Pulmonary artery endothelial cell (primary cell): ENCODE results near the gene RIC8B. TPM values are rescaled to one million over a fixed set of nuclear protein-coding genes. Genes with fewer than 3 reads are reported as not detected.

Experiments used
- DNase-seq: peaks from one replicate; pipeline ENCODE4 v3.0.0-alpha.2; 2011; ENCODE audit warnings: low read depth, low spot score
- total RNA-seq: library from RNA; depleted of rRNA; stranded (reverse); fragments of >200 nt; gene quantifications from 2 replicates; pipeline ENCODE4 v1.2.3, GENCODE V29; 2014

RIC8B gene
- total RNA-seq, 1 donor from 2014 or later: 7.9 TPM

DNA sequence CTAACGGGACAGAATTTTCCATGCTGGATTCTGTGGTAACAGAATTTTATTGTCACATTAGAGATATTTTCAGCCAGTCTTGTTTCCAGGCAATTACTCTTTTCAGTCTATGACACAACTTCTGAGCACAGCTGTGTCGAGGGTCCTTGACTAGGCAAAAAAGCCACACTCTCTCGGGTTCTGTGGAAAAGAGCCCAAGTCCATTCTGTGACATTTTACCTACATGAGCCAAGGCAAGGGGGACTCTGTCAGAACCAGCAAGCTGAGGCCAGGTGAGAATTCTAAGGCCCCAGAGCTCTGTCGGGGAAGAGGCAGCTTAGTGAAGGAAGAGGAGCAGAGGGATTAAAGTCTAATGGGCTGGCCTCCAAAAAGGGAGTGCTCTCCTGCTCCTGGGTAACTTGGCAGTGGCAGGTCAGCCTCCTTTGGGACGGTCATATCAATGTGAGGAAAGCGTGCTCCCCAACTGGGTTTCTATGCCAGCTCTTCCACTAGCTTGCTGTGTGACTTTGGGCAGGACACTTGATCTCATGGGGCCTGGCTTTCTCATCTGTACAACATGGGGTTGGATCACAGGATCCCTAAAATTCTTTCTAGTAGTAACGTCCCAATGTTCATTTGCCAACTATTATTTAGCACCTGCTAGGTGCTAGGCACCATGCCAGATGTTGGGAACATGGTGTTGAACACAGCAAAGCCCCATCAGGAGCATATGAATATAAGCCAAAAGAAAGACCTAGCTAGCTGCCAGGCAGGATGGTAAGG is 16.0 kb upstream of the RIC8B start:
- no peak for DNase-seq

DNA sequence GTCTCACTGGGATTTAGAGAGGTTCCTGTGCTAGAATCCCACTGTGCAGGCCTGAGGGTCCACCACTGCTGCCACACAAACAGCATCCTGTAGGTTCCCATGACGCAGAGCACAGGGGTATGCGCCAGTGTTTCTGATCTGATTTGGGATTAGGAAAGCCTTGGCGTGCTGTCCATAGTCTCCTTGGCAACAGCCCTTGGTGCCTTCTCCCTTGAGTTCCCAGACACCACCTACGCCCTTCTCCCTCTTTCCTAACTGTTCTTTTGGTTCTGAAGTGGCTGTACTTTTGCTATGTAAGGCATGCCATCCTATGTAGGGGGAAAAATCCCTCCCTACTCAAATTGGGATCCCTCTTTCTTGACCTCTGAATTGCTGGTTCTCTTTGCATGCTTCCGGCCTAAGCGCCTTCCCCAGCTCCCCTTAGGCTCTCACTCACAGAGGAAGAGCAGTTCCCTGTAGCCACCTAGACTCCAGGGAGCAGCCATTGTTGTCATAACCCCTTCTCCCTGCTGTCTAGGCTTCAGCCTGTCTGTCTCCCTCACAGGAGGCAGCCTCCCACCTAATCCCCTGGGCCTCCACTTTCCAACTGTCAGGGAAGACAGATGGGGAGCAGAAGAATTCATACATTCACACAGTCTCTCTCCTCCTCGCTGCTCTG is 14.8 kb upstream of the RIC8B start:
- no peak for DNase-seq

DNA sequence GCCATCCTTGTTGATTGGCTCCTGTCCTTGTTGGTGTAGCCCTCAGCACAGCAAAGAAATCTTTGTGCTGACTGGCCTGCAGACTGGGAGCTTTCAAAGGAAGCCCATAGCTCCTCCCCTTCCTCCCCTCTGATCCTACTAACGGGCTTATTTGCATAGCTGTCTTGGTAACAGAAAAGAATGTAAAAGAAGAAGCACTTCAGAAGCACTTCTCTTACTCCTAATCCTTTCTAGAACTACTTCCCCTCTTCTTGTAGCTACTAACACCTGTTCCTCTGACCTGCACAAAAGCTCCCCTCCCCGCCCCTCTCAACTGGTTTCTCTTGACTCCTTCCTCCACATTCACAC is 14.3 kb upstream of the RIC8B start:
- no peak for DNase-seq

DNA sequence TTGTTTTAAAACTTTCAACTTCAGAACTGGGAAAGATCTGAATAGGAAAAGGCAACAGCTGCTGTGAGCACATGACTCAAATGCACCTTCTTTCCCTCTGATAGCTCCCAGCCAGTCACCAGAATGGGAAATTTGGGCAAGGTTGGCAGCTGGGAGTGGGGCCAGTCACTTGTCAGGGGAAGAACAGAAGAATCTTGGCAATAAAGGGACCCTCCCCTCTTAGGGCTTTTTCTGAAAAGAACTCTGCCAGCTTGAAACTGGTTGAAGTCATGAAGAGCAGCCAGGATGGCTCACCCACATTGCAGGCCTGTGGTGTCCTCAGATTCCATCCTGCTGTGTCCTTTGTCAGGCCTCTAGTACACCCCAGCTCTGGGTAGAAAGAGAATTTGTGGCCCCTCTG is 10.3 kb upstream of the RIC8B start:
- DNase-seq: no peak

DNA sequence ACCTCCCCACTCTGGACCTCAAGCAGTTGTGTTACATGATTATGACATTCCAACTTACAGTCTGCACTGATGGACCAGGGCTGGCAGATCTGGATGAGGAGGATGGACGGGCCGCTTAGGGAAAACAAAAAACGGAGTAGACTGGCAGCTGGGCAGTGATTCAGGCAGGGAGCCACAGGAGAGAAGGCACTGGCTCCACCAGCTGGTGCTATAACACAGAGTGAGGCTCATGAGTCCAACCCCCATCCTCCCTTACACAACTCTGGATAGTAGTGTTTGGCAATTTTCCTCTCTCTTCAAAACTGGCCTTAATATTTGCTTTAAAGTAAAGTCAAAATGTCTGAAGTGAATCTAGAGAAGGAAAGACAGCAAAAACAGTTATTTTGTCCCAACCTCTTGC is 9.7 kb upstream of the RIC8B start:
- no peak for DNase-seq

DNA sequence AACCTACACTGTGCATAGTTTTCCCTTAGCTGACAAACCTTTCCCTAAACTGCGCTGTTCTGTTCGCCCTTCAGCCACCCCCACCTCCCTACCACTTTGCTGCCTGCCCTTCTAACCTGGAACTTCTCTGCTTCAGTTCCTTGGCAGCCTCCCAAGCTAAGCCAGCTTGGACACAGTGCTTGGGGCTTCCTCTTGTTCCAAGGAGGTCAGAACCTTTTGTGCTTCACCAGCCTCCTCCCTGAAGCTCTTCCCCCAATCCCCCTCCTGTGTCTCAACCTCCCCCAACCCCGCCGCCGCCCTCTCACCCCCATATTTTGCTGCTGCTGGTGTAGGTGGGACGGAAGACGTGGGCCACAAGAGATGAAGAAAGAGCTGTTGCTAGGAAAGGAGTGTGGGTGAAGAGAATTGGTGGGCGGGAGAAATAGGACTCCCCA is 8.1 kb upstream of the RIC8B start:
- no peak for DNase-seq

DNA sequence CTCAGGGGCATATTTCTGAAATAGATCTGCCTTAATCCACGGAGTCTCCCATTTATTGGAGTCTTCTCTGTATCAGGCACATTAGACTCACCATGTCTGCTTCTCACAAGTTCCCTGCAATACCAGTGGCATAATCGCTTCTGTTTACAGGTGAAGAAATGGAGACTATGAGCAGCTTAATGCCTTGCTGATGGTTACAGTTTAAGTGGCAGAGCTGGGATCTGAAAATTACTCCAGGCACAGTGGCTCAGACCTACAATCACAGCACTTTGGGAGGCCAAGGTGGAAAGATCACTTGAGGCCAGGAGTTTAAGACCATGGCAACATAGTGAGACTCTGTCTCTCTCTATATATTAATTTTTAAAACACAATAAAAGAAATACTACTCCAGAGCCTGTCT is 7.3 kb upstream of the RIC8B start:
- DNase-seq: no peak

DNA sequence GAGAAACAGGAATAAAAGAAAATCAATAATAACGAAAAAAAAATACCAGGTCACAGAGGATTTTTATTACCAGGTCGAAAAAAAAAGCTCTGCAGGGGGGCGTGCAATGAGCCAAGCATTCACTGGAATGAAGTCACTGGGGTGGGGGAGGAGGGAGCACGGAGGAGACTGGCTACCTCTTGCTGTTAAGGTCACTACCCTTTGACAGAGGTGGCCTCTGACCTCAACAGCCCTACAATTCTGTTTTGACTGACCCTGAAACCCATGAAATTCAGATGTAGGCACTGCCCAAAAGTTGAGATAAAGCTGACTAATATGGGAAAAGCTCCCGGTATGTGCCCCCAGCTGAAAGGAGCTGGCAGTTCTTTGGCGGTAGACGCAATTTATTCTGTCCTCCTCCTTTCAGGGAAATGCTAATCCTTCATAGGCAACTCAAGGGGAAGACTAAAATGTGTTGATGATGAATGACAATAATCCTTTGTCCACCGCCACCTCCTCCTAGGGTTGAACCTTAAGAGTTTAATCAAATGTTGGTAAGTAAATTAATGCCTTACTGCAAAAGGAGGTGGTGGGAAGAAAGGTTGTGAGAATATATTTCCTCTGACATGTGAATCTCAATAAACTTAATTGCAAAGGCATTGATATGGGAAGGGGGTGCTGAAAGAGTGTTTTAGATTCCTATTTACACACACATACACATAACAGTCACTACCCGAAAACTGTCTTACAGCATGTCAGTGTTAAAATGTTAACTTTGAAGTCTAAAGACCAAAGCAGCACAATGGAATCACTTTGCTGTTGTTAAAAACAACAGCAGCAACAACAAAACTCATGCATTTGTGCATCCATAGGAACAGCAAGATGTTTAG is 6.3 kb upstream of the RIC8B start:
- no peak for DNase-seq

DNA sequence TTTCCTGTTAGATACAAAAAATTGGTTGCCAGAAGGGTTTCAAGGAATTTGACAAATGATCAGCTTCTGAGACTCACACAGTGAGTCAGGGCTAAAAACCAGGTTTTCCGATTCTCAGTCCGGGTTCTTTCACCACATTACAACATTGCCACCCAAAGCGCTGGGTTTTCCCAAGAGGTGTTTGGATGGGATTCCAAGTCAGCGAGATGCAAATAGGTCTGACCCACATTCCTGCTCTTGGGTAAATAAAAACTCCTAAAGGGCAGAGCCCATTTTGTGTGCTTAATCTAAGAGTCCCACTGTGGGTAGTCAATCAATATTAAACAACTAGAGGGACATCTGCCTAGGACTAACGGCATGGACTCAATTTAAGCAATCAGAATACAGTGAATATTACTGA is 5.4 kb upstream of the RIC8B start:
- no peak for DNase-seq

DNA sequence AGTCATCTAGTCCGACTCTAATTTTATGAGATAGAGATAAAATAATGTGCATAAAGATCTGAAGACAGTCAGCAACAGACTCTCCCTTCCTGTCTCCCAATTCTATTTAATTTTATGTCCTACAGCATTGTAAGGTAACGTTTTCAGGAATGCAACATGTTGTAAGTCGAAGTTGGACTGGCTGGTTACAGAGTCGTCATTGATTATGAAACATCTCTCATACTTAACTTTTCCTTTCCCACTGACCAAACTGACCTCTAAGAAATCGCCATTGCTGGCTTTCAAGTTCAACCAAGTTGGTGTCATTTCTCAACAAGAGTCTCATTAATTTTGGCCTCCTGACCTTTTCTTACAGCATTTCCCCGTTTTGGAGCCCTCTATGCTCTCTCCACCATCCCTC is 4.9 kb upstream of the RIC8B start:
- no peak for DNase-seq

DNA sequence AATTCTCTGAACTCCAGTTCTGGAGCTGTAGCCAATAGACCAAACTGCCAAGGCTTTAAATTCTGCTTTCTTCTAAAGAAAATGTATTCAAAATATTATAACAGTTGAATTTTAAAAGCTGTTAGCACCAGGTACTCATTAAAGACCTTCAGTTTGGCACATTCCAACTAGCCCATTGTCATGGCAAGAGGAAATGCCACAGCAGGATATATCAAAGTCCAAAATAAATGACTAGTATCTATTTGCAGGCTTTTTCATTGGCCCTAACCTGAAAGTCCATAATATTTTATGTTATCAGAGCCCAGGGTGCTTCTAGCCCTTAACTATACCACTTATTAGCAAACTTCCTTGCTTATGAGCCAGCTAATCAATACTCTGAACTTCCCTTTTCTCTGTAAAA is 3.1 kb upstream of the RIC8B start:
- DNase-seq: no peak

DNA sequence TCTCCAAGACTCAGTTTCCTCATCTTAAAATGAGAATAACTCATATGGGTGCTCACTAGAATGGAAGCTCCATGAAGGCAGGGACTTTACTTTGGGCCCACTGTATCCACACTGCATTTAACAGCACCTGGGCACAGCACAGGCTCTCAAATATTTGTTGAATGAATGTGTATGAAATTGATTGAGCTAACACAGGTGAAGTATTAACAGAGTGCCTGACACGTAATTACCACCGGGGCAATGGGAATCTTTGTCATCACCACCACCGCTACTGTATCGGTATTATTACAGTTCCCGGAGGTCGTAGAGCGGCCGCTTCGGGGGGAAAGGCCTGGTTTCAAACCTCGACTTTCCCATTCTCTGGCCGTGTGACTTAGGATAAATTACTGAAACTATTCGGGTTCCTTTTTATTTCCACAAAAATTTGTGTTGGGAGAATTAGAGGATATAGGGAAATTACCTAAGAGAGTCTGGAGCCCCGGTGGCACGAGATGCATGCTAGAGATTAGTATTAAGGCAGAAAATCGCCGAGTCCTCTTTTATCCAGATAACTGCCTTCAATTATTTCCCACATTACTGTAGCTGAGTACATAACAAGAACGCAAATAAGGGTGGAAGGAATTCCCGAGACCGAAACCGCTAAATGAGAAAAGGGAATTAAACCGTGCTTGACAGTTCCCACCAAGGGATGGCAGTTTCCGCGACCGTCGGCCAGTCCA is 1.0 kb upstream of the RIC8B start:
- DNase-seq: no peak

DNA sequence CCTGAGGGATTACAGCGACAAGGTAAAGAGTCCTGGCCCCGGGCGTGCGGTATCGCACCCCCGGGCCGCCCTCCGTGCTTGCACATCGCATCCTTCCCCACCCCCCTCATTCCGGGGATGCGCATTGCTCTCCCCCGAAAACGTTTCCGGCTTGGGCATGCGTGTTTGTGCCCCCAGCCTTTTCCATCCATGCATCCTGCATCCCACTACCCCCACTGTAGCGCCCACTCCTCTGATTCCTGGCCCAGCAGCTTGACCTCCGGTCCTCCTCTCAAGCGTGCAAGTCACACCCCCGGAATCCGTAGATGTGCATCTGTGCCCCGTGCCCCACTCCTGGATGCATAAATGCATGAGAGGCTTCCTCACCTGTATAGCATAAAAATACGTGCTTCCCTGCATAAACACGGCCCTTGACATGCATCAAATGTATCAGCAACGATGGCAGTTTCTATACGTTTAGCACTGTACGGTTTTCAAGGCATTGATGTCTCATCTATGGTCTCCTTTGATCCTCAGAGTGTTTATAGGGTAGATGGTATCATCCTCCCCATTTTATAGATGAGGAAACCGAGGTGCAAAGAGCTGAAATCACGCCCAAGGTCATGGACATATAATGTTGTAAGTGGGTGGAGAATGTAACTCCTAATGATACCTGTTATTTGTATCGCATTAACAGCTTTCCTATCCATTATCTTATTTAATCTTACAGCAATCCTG is 484 bp downstream of the RIC8B start:
- no peak for DNase-seq

DNA sequence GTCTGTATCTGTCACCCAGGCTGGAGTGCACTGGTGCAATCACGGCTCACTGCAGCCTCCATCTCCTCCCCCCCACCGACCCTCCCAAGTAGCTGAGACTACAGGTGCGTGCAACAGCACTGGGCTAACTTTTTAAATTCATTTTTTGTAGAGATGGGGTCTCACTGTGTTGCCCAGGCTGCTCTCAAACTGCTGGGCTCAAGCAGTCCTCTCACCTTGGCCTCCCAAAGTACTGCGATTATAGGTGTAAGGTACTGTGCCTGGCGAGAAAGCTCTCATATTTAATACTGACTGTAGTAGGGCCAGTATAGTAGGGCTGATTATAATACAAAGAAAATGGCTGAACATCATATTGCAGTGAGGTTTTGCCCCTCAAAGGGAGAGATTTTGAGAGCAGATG is 2.4 kb downstream of the RIC8B start:
- no peak for DNase-seq

DNA sequence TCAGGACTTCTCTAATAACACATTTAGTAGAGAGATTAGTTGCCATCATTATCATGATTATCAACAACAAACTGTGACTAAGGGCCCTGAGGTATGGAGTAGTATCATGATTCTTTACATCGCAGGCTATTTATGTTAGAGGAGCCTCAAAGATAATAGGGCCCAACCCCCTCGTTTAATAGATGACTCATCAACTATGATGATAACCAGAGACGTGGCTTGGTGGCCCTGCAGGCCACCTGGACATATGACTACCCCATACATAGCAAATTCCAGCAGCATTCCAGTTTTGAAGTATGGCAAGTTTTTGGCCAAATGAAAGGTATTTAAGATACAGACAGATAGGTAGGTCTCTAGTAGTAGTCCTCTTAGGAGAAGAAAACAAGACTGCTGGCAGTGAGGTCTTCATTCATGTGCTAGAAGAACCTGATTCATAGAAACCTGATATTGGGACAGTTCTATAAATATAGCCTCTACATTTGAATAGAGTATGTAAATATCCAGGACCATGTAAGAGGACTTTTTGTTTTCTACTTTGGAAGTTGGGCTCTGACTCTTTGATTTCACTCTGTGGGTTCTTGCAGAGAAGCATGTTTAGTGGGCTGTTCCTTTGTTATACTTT is 5.6 kb downstream of the RIC8B start:
- no peak for DNase-seq

DNA sequence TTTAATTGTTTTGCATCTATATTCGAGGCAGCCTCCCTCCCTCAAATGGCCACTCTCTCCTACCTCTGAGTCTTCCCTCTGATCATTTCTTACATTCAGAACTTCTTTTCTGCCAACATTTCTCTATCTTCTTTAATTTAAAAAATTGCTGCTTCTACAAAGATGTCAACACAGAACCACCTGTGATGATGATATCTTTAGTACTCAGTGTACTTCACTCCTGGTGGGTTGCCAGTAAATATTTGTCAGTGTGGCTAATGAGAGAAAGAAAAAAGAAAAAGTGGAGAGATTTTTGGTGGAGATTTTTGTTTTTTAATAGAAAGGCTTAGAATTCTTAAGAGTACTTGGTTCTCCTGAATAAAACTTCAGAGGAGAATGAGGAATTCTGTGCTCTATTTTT is 8.1 kb downstream of the RIC8B start:
- no peak for DNase-seq

DNA sequence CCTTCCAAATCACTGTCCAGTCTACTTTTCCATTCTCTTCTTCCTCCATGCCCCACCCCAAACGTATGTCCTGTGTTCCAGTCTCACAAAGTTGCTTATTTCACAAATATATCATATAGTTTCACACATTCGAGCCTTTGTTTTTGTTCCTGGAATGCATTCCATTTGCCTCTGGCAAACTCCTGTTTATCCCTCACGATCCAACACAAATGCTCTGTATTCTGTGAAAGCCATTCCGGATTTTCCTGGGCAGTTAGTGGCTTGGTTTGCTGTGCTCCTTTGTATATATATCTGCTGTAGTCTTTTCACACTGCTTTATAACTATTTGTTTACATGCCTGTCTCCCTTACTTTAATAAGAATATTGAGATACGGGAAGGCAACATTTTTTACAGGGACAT is 9.0 kb downstream of the RIC8B start:
- no peak for DNase-seq

DNA sequence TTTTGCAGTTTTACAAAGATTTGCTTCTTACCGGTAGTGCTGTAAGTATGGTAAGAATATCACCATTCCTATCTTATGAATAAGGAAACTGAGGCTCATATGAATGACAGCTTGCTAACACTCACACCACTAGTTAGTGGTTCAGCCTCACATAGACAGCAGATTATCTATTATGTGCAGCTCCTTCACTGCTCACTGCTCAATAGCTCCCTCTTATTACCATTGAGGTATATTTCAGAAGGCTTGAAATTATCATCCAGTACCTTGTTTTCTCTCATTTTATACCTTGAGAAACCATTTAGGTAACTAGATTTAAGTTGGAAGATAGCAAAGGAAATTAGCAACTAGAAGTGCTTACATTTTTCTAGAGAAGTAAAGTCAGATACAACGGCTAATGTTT is 15.5 kb downstream of the RIC8B start:
- DNase-seq: no peak

DNA sequence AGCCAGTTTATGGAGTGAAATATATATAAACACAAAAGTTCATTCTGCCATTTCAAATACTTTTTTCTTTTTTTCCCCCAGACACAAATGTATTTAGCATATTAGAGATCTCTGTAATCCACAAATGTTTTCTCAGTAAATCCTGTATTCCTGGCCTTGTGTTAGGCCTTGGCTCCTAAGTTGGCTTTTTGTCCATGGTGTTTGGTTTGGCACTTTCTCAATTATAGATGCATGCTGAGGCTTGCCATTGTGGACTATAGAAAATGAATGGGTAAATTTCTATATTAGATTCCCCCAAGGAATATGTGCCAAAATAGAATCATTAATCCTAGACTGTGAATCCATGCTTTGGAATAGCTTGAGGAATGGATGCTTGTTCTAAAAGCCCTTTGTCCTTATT is 17.0 kb downstream of the RIC8B start:
- no peak for DNase-seq

DNA sequence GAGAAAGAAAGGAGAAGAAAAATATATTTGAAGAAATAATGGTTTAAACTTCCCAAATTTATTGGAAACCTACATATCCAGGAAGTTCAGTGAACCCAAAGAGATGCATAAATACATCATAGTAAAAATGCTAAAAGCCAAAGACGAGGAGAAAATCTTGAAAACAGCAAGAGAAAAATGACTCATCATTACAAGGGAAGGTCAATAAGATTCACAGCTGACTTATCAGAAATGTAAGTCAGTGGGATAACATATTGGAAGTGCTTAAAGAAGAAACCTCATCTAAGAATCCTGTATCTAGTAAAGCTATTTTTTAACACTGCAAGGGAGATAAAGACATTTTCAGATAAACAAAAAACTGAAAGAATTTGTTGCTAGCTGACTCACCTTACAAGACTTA is 19.9 kb downstream of the RIC8B start:
- no peak for DNase-seq
